Loucy (cell line): ENCODE measurements around the gene KIAA2012.

Source experiments
- H2AFZ ChIP-seq: fragments of 200-600 bp; sonication (generic); 2 replicates; pipeline ENCODE4 v1.6.0; 2016; ENCODE audit warnings: antibody characterized with exemption, mild to moderate bottlenecking, low read length, moderate library complexity
- H3F3A ChIP-seq: fragments of 200-600 bp; 2 replicates; pipeline ENCODE4 v1.6.0; 2016; ENCODE audit warnings: antibody characterized with exemption, low read depth, mild to moderate bottlenecking
- H3K27me3 ChIP-seq: fragments of 200-600 bp; sonication (generic); 2 replicates; pipeline ENCODE4 v1.6.1; 2014; ENCODE audit warnings: low read length, mild to moderate bottlenecking; ENCODE audit not compliant: insufficient read depth, poor library complexity, severe bottlenecking
- H3K36me3 ChIP-seq: fragments of 200-600 bp; sonication (generic); 2 replicates; pipeline ENCODE4 v1.6.1; 2016; ENCODE audit warnings: low read length; ENCODE audit not compliant: insufficient read depth
- H3K4me1 ChIP-seq: fragments of 200-600 bp; sonication (generic); 2 replicates; pipeline ENCODE4 v1.5.1; 2014; ENCODE audit warnings: low read length, mild to moderate bottlenecking; ENCODE audit not compliant: insufficient read depth, poor library complexity, severe bottlenecking
- H3K4me2 ChIP-seq: fragments of 200-600 bp; sonication (generic); 2 replicates; pipeline ENCODE4 v1.6.0; 2014; ENCODE audit warnings: antibody characterized with exemption, low read length, low read depth, mild to moderate bottlenecking; ENCODE audit not compliant: poor library complexity, severe bottlenecking
- H3K4me3 ChIP-seq: fragments of 200-600 bp; sonication (generic); 2 replicates; pipeline ENCODE4 v1.5.1; 2014; ENCODE audit warnings: low read length, mild to moderate bottlenecking, mixed read lengths; ENCODE audit not compliant: poor library complexity, severe bottlenecking
- H3K79me2 ChIP-seq: fragments of 200-600 bp; sonication (generic); 2 replicates; pipeline ENCODE4 v1.6.1; 2014; ENCODE audit warnings: low read length; ENCODE audit not compliant: insufficient read depth
- H3K9ac ChIP-seq: fragments of 200-600 bp; sonication (generic); 2 replicates; pipeline ENCODE4 v1.6.0; 2014; ENCODE audit warnings: mild to moderate bottlenecking, low read depth, low read length, moderate library complexity; ENCODE audit not compliant: poor library complexity, severe bottlenecking
- H3K9me2 ChIP-seq: fragments of 200-600 bp; sonication (generic); replicated peaks from 2 replicates; pipeline ENCODE4 v1.6.1; 2016; ENCODE audit warnings: low read depth, low read length, mixed read lengths
- H3K9me3 ChIP-seq: fragments of 200-600 bp; sonication (generic); 2 replicates; pipeline ENCODE4 v1.6.1; 2014; ENCODE audit warnings: mild to moderate bottlenecking, antibody characterized with exemption, low read length, low read depth; ENCODE audit not compliant: insufficient read depth
- H4K20me1 ChIP-seq: fragments of 200-600 bp; sonication (generic); 2 replicates; pipeline ENCODE4 v1.6.0; 2014; ENCODE audit warnings: antibody characterized with exemption, low read length, mild to moderate bottlenecking; ENCODE audit not compliant: insufficient read depth, poor library complexity, severe bottlenecking
- EZH2phosphoT487 ChIP-seq: fragments of 200-600 bp; IDR thresholded peaks from 2 replicates; pipeline ENCODE4 v1.6.1; 2018; ENCODE audit warnings: antibody characterized with exemption, mild to moderate bottlenecking, moderate library complexity, borderline replicate concordance
- TF ChIP-seq, protein P1 (sequence below): fragments of 200-600 bp; sonication (generic); conservative IDR thresholded peaks from 2 replicates; pipeline ENCODE4 v1.5.1; 2014; ENCODE audit warnings: mild to moderate bottlenecking, antibody characterized with exemption, low read length

The KIAA2012 gene

DNA sequence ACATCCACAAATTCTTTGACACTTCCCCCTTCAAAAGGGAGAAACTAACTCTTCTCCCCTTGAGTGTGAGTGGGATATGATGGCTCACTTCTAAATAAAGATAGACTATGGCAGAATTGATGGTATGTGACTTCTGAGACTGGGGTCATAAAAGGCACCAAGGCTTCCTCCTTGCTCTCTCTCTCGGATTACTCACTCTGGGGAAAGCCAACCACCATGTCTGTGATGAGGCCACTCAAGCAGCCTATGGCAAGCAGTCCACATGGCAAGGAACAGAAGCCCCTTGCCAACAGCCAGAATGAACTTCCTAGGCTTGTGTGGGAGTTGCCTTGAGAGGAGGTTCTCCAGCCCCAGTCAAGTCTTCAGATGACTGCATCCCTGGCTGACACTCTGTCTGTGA lies 43.6 kb downstream of the KIAA2012 start:
- H3K36me3 ChIP-seq, result no peaks in the 10 kb centered on the region
- H2AFZ ChIP-seq, result no peak overlapping the region
- H3K79me2 ChIP-seq, result no peaks in the 10 kb centered on the region
- no peak overlapping the region for H3K9ac ChIP-seq
- TF ChIP-seq EZH2phosphoT487, result no peak
- TF ChIP-seq, protein P1, sequence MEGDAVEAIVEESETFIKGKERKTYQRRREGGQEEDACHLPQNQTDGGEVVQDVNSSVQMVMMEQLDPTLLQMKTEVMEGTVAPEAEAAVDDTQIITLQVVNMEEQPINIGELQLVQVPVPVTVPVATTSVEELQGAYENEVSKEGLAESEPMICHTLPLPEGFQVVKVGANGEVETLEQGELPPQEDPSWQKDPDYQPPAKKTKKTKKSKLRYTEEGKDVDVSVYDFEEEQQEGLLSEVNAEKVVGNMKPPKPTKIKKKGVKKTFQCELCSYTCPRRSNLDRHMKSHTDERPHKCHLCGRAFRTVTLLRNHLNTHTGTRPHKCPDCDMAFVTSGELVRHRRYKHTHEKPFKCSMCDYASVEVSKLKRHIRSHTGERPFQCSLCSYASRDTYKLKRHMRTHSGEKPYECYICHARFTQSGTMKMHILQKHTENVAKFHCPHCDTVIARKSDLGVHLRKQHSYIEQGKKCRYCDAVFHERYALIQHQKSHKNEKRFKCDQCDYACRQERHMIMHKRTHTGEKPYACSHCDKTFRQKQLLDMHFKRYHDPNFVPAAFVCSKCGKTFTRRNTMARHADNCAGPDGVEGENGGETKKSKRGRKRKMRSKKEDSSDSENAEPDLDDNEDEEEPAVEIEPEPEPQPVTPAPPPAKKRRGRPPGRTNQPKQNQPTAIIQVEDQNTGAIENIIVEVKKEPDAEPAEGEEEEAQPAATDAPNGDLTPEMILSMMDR, result no peak
- no peaks in the 10 kb centered on the region for H4K20me1 ChIP-seq
- H3K9me2 ChIP-seq, result no peaks in the 10 kb centered on the region
- H3K9me3 ChIP-seq, result no peaks in the 10 kb centered on the region
- H3K27me3 ChIP-seq, result no peaks in the 10 kb centered on the region
- no peak overlapping the region for H3K4me2 ChIP-seq
- no peak overlapping the region for H3K4me3 ChIP-seq
- no peaks in the 10 kb centered on the region for H3K4me1 ChIP-seq
- H3F3A ChIP-seq, result no peaks in the 10 kb centered on the region

DNA sequence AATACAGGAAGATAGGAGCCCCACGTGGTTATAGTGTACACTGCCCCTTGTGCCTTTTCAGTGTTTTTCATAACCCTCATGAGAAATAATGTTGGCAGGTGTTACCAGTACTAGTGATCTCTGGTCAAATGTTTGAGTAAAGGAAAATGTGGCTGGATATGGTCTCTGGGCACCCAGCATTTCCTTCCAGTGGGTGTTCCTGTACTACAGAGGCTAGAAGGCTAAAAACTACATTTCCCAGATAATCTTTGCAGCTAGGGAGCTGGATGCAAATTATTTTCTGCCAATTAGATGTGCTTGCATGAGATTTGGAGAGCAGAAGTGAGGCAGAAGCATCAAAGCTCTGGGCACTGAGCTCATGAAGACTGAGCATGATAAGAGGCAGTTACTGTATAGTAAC lies 45.1 kb downstream of the KIAA2012 start:
- TF ChIP-seq, protein P1, result no peak
- no peak for TF ChIP-seq EZH2phosphoT487
- no peak overlapping the region for H3K4me2 ChIP-seq
- H3K27me3 ChIP-seq, result no peaks in the 10 kb centered on the region
- no peak overlapping the region for H2AFZ ChIP-seq
- no peaks in the 10 kb centered on the region for H3K4me1 ChIP-seq
- no peak overlapping the region for H3K4me3 ChIP-seq
- H4K20me1 ChIP-seq, result no peaks in the 10 kb centered on the region
- no peaks in the 10 kb centered on the region for H3F3A ChIP-seq
- H3K9ac ChIP-seq, result no peak overlapping the region
- no peaks in the 10 kb centered on the region for H3K36me3 ChIP-seq
- no peaks in the 10 kb centered on the region for H3K9me3 ChIP-seq
- H3K79me2 ChIP-seq, result no peaks in the 10 kb centered on the region
- no peaks in the 10 kb centered on the region for H3K9me2 ChIP-seq

DNA sequence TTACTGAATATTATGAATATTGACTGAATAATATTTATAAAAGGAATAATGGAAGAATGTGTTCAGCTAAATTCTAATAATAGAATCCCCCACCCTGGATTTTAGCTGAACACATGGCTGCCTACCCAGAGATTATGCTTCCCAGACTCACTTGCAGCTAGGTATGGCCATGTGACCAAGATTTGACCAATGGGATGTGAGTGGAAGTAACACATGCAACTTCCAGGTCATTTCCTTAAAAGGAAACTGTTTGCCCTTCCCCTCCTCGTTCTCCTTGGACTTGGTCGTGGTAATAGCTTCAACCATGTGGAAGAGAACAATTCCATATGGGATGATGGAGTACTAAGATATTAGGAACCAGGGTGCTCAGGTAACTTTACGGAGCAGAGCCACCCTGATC lies 47.8 kb downstream of the KIAA2012 start:
- H3K9me2 ChIP-seq, result no peaks in the 10 kb centered on the region
- no peaks in the 10 kb centered on the region for H3F3A ChIP-seq
- no peaks in the 10 kb centered on the region for H3K27me3 ChIP-seq
- no peak for TF ChIP-seq EZH2phosphoT487
- TF ChIP-seq, protein P1, result no peak
- H2AFZ ChIP-seq, result no peak overlapping the region
- no peak overlapping the region for H3K4me3 ChIP-seq
- H4K20me1 ChIP-seq, result no peaks in the 10 kb centered on the region
- H3K9ac ChIP-seq, result no peak overlapping the region
- no peaks in the 10 kb centered on the region for H3K9me3 ChIP-seq
- no peaks in the 10 kb centered on the region for H3K79me2 ChIP-seq
- no peaks in the 10 kb centered on the region for H3K4me1 ChIP-seq
- H3K36me3 ChIP-seq, result no peaks in the 10 kb centered on the region
- no peak overlapping the region for H3K4me2 ChIP-seq
